Ammon's horn (tissue), 1 donor: ENCODE measurements around the gene SPATA21.
"Not testable (repeated sequence)": the region's sequence is repeated elsewhere in the genome, so short reads cannot be mapped to it uniquely, and the experiment has no call there.

Source experiments
- DNase-seq: peaks from one replicate; pipeline ENCODE4 v3.0.0-alpha.2; 2016; ENCODE audit warnings: low spot score

Gene SPATA21

GRCh38 chr1:16436946-16437474, at the start of gene SPATA21:
TSS of gene SPATA21 (minus strand) at chr1:16437424. CDS start at chr1:16431371, 6,053 bp downstream.
- no peak for DNase-seq

GRCh38 chr1:16487011-16487410, 49.8 kb upstream of the SPATA21 start:
- not testable (repeated sequence) for DNase-seq

GRCh38 chr1:16486316-16486715, 49.1 kb upstream of the SPATA21 start:
- not testable (repeated sequence) for DNase-seq

GRCh38 chr1:16484931-16485330, 47.7 kb upstream of the SPATA21 start:
- DNase-seq, result no peak

- no peak for DNase-seq
Observed at GRCh38 chr1:16484501-16484835, 47.2 kb upstream of the SPATA21 start.

DNA sequence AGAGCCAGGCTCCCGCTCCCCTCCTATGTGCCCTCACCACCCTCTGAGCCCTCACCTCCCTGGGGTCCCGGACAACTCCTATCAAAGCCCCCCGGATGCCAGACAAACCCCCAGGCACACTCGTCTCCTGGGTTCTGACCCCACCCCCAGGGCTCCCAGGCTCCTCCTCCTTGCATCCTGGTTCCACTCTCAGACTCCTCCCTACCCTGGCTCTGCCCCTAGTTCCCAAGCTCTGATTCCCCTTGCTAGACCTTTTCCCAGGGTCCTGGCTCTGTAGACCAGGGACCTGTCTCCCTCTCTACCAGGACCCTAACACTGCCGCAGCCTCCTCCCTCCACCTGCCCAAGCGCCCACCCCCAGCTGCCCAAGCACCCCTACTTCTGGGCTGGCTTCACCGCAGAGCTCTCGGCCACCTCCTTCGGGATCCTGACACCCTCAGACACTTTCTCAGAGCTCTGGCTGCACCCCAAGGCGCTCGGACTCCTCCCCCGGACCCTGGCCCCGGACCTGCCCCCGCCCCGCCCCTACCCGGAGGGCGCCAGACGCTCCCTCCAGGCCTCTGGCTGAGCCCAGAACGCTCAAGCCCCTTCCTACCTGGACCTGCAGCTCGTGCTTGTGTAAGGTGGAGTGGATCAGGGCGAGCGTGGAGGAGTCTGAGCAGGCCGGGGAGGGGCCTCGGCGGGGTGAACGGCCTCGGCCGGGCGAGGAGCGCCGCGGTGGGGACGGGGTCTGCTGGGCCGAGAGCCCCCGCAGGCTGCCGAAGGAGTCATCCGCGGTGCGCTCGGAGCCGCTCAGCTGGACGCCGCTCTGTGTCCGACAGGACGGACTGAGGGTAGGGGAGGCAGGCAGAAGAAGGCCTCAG, 46.6 kb upstream of the SPATA21 start:
- not testable (repeated sequence) for DNase-seq

GRCh38 chr1:16483146-16483545, 45.9 kb upstream of the SPATA21 start:
- not testable (repeated sequence) for DNase-seq

DNA sequence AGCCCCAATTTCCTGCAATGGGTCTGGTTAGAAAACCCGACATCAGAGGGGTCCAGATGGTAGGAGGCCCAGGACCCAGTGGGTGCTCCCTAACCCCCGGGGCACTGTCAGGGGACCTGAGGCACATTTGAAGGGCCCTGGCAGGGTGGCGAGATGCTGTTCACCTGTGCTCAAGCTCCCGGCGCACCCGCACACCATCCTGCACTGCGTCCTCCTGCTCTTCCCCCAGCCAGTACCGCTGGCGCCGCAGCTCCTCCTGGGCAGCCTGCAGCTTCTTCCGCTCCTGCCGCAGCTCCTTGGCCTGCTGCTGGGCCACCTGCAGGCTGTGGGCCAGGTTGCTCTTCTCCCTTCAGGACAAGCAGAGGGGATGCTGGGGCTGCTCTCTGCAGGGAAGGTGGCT, 40.9 kb upstream of the SPATA21 start:
- no peak for DNase-seq

GRCh38 chr1:16475771-16476770, 38.8 kb upstream of the SPATA21 start:
- not testable (repeated sequence) for DNase-seq

DNA sequence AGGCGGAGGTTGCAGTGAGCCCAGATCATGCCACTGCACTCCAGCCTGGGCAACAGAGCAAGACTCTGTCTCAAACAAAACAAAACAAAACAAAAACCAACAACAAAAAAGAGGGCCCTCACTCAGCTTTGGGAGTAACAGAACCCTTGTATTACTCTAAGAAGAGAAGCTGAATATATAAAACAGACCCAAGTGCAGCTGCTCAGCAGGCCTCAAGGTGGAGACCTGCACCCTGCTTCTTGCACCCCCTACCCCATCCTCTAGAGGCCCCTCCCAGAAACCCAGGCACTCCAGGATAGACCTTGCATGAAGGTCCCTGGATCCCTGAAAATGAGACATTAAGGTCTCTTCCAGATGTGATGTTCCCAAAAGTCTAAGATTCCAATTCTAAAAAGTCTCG, 37.7 kb upstream of the SPATA21 start:
- not testable (repeated sequence) for DNase-seq

DNA sequence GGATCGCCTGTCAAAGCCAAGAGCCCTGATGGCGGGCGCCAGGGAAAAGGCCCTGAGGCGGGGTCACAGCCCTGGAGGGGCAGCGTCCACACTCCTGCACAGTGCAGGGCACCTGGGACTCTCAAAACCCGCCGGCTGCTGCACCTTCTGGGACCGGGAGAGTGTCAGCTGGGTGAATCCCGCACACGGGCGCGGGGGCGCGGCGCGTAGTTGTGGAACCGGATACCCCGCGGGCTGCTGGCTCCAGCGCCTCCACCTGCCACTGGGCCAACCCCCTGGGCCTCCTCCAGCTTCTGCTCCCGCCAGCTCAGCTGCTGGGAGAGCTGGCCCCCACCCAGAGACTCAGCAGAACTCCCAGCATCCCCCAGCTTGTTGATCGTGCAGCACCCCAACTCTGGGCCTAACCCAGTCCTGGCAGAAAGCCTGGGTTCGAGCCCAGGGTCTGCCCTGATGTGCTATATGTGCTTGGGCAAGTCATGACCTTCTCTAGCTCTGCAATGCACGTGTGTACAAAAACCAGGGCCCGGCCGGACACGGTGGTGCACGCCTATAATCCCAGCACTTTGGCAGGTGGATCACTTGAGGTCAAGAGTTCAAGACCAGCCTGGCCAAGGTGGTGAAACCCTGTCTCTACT, 37.1 kb upstream of the SPATA21 start:
- DNase-seq, result no peak

DNA sequence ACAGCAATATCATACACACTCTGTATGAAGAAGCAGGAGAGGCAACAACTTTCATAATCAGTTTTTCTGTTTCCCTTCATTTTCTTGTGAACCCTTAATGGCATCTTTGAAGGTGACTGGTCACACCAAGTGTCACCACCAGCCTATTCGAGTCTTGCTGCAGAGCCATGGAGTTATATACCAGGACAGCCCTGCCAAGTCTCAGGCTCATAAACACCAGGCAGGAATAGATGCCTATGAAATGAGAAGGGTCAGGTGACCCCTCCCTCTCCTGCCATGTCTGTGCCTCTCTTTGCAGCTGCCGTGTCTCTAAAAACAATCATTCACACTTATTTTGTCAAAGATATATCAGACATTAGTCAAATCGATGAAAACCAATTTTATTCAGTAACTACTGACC, 31.3 kb upstream of the SPATA21 start:
- DNase-seq, result no peak

- no peak for DNase-seq
Observed at GRCh38 chr1:16464917-16465625, 27.8 kb upstream of the SPATA21 start.

DNA sequence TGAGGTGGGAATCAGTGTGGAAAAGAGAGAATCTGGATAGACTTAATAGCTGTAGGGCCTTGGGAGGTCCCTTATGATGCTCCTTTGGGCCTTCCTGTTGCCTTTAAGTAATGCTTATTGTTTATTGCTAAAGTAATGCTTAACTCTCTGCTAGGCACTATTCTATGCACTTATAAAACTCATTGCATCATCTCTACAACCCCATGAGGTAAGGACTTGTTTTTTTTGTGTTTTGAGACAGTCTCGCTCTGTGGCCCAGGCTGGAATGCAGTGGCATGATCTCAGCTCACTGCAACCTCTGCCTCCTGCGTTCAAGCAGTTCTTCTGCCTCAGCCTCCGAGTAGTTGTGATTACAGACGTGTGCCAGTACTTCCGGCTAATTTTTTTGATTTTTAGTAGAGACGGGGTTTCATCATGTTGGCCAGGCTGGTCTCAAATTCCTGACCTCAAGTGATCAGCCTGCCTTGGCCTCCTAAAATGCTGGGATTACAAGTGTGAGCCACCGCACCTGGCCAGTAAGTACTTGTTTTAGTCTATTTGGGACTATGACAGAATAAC, 25.6 kb upstream of the SPATA21 start:
- DNase-seq, result no peak

- DNase-seq, result no peak
Observed at GRCh38 chr1:16461681-16462080, 24.5 kb upstream of the SPATA21 start.

DNA sequence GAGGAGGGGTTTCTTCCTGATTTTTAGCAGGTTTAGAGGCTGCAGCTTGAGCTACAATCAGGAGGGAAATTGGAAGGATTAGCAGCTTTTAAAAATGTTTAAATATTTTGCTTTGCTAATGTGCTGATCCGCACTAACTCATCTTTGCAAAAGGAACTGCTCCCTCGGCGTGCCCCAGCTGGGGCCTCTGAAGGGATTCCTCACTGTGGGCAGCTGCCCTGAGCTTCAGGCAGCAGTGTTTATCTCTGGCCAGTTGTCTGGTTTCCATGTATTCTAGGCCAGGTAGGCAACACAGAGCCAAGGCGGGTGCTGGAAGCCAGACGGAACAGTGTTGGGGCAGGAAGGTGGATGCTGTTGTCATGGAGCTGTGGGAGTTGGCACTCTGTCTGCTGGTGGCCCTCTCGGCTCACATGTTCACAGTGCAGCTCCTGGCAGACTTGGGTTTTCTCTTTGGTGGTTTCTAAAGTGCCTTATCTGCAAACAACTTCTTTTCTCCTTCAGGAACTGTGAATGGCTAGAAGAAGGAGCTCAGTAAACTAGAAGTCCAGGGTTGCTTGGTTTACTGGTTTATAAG, 22.2 kb upstream of the SPATA21 start:
- peak; percentile 74 for DNase-seq

- peak; percentile 53 for DNase-seq
Observed at GRCh38 chr1:16458831-16459230, 21.6 kb upstream of the SPATA21 start.

GRCh38 chr1:16456151-16456550, 18.9 kb upstream of the SPATA21 start:
- DNase-seq, result not testable (repeated sequence)

GRCh38 chr1:16454909-16455308, 17.7 kb upstream of the SPATA21 start:
- not testable (repeated sequence) for DNase-seq

DNA sequence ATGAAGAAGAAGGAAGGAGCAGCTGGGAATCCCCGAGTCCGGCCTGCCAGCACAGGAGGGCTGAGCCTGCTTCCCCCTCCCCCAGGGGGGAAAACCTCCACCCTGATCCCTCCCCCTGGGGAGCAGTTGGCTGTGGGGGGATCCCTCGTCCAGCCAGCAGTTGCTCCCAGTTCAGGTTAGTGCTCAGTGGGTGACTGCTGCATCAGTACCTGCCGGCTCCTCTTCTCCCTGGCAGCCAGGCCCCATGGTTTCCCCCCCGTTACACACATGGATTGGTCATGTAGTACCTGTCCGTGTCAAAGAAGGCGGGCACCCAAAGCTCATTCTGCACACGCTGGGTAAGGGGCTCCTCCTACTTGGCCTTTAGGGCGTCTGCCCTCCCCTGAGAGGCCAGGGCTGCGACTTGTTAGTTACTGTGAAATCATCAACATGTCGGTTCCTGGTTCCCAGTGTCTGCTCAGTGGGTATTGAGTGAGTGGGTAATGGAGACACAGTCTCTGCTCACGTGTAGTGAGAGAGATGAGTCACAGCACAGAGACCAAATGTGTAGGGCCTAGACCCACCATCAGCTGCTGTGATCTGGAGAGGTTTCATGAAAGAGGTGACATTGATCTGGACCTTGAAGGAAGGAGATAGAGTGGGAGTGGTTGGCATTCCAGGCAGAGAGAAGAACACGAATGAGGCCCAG, 14.8 kb upstream of the SPATA21 start:
- no peak for DNase-seq
